Metanephros (tissue), 2 donors: ENCODE data around the gene DTX4. TPM values are rescaled to one million over a fixed set of nuclear protein-coding genes. Genes with fewer than 3 reads are reported as not detected.

ENCODE experiments used
- small RNA-seq: library from RNA; depleted of rRNA; stranded (forward); fragments of <200 nt; gene quantifications from one replicate; pipeline ENCODE3, GENCODE V24; 2014; ENCODE audit warnings: low replicate concordance
- total RNA-seq: library from RNA; depleted of rRNA; stranded (reverse); fragments of >200 nt; gene quantifications from one replicate; pipeline ENCODE4 v1.2.3, GENCODE V29; 2014

The DTX4 gene
- total RNA-seq, result 25.5 TPM

GRCh38 chr11:59171508-59172322 lies at the start of gene DTX4:
TSS of gene DTX4 (plus strand) at chr11:59172132. CDS start at chr11:59172596, 464 bp downstream.

GRCh38 chr11:59142530-59143507 lies 29.1 kb upstream of the DTX4 start, which contains the start of gene FAM111A:
TSS of gene FAM111A (plus strand) at chr11:59142856. CDS start at chr11:59148873, 6,017 bp downstream.

GRCh38 chr11:59212744-59213631 lies 41.1 kb downstream of the DTX4 start, which contains the start of gene MPEG1:
TSS of gene MPEG1 (minus strand) at chr11:59212927. CDS start at chr11:59212865, 62 bp downstream.

Small RNAs within 50 kb of the gene (small RNA-seq; reads per million reads assigned to genes)
- gene RN7SL42P, result not detected

Other genes with a start within 250 kb of the DTX4 start
- gene GLYATL1, start 232.6 kb upstream of the DTX4 start, total RNA-seq, result 115 TPM
- gene GLYATL1B, start 85.8 kb upstream of the DTX4 start, total RNA-seq, result not detected
- 5.8 TPM for gene FAM111B, start 64.9 kb upstream of the DTX4 start, total RNA-seq
- gene FAM111A, start 29.3 kb upstream of the DTX4 start, total RNA-seq, result 46.3 TPM
- 20.3 TPM for gene MPEG1, start 40.8 kb downstream of the DTX4 start, total RNA-seq
- gene OR5AN1, start 186.8 kb downstream of the DTX4 start, total RNA-seq, result not detected